Renal cortical epithelial cell (primary cell): ENCODE measurements around the gene ASB2. TPM values are rescaled to one million over a fixed set of nuclear protein-coding genes. Genes with fewer than 3 reads are reported as not detected.

Experiments
- DNase-seq: peaks from one replicate; pipeline ENCODE4 v3.0.0-alpha.2; 2011; ENCODE audit warnings: low read depth
- total RNA-seq: library from RNA; depleted of rRNA; stranded (reverse); fragments of >200 nt; gene quantifications from 2 replicates; pipeline ENCODE4 v1.2.3, GENCODE V29; 2014

Gene ASB2
- total RNA-seq, 1 donor from 2014 or later, result 0.05 TPM

DNA sequence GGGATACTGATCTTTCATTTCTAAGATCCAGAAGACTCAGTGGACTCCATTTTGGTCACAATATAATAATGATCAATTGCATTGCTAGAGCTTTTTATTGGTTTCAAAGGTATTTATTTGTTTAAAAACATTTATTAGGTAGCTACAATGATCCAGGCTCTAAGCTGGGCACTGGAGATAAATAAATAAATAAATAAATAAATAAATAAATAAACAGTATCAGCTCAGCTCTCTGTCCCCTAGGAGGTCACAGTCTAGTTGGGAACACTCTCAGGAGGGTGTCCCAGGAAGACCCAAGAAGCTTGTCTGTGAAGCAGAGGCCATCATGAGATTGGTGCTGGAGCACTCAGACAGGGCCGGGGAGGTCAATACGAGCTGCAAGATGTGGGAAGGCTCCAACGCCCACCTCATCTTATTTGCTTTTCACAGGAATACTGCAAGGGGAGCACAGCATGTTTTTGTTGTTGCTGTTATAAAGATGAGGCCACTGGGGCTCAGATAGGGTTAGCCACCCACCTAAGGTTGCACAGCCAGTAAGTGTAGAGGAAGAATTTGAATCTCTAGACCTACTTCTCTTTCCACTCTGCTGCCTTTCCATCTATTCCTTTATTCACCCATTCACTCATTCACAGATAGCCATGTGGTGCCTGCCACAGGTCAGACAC lies 15.5 kb downstream of the ASB2 start:
- no peak for DNase-seq

- peak; percentile 36 for DNase-seq
These were observed 16.3 kb downstream of the ASB2 start for GRCh38 chr14:93960108-93960475.

DNA sequence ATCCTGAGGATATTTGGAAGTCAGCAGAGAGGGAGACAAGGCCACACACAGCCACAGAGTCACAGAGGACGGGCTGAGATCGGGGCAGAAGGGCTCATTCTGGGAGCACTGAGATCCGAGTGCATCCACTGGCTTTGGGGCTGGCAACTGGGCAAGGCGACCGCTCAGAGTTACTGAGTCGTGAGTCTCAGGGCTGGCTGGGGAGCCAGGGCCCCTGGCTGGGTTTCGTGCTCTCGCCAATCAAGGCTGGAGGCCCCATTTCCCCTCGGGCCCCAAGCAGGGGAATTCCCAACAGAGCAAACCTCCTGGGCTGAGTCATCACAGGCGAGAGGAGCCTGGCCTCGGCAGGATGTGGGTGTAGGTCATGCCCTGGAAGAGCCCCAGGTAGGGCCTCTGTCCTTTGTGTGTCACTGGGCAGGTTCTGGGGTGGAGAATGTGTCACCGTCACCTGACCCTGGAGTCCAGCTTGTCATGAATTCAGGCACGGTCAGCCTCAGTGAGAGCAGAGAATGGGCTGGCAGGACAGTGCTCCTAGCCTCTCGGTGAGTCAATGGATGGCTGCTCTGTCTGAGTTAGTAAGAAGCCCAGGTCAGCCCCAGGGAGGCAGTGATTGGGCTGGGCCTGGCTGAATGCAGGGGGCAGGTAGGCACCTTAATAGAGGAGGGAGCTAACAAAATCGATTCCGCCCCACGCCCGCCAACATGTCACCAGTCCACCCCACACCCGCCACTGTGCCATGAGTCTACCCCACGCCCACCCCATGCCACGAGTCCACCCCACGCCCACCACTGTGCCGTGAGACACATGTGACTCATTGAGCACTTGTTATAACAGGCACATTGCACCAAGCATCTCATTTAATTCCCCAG lies 16.9 kb downstream of the ASB2 start:
- DNase-seq, result peak; percentile 96

- DNase-seq, result no peak
These were observed 17.7 kb downstream of the ASB2 start for GRCh38 chr14:93958567-93959238.

GRCh38 chr14:93957751-93958566 lies 18.4 kb downstream of the ASB2 start:
- DNase-seq, result no peak

DNA sequence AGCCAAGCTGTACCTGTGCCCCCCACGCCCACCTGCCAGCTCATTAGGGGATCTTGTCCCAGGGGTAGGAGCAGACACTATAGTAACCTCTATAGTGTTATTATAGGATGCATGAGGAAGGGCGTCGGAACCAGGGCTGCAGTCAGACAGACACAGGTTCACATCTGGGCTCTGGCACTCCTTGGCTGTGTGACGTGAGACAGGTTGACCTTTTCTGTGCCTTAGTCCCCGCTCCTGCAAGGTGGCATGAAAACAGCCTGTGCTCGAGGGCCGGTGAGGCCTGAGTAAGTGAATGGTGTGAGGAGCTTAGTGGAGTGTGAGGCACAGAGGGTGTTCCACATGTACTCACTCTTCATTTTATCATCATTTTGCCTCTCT lies 19.0 kb downstream of the ASB2 start:
- DNase-seq, result no peak

- no peak for DNase-seq
These were observed 19.6 kb downstream of the ASB2 start for GRCh38 chr14:93956514-93957332.

GRCh38 chr14:93955850-93956481 lies 20.4 kb downstream of the ASB2 start:
- DNase-seq, result no peak

GRCh38 chr14:93954900-93955849 lies 21.2 kb downstream of the ASB2 start:
- no peak for DNase-seq

DNA sequence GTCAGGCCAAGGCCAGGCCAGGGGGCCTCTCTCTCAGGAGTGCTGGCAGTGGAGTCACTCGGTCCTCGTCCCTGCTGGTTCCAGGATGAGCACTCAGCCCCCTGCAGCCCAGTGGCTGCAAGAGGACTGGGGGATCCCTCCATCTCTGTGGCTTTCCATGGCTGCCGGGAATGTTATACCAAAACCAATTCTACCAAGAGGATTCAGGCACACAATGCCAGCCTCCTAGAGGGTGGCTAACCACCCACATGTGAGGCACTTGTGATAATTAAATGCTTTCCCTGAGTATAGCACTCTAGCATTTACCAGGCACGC lies 21.9 kb downstream of the ASB2 start:
- no peak for DNase-seq

GRCh38 chr14:93953739-93954515 lies 22.4 kb downstream of the ASB2 start:
- DNase-seq, result no peak

DNA sequence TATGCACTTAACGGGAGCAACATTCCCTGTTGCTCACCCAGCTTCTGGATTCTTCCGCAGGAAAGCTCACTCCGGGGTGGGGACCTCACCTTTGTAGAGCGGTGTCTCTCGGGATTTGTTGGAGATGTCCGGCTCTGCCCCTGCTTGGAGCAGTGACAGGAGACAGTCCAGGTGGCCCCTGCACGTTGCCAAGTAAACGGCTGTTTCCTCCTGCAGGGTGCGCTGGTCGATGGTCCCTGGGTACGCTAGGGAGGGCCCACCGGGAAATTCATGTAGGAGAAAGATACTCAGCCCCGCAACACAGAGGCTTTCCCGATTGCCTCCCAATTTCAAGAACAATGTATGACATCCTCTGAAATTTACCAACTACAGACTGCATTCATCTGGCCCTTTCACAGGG lies 23.1 kb downstream of the ASB2 start:
- DNase-seq, result no peak

- peak; percentile 31 for DNase-seq
These were observed 23.5 kb downstream of the ASB2 start for GRCh38 chr14:93952829-93953228.

GRCh38 chr14:93951635-93952540 lies 24.5 kb downstream of the ASB2 start:
- peak; percentile 44 for DNase-seq

- no peak for DNase-seq
These were observed 25.3 kb downstream of the ASB2 start for GRCh38 chr14:93950948-93951634.

GRCh38 chr14:93949511-93950075 lies 26.8 kb downstream of the ASB2 start:
- no peak for DNase-seq

DNA sequence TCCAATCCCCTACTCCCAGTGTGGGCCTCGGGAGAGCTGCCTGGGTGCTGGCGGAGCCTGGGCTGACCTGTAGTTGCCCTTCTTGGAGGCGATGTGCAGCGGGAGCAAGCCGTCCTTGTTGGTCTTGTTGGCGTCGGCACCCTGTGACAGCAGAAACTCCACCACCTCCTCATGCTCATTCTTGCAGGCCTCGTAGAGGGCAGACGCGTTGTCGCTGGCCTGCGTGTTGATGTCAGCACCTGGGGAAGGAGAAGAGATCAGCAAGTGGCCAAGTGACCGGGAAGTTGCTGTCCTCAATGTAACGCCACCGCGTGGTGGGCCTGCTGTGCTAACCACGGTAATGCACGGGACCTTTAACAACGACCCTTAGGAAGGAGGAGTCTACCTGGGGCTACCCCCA lies 29.1 kb downstream of the ASB2 start:
- no peak for DNase-seq
